ENCODE measurements around the gene APOBR. TPM values are rescaled to one million over a fixed set of nuclear protein-coding genes. Genes with fewer than 3 reads are reported as not detected.
"Not testable (repeated sequence)": the region's sequence is repeated elsewhere in the genome, so short reads cannot be mapped to it uniquely, and the experiment has no call there.

The APOBR gene, protein sequence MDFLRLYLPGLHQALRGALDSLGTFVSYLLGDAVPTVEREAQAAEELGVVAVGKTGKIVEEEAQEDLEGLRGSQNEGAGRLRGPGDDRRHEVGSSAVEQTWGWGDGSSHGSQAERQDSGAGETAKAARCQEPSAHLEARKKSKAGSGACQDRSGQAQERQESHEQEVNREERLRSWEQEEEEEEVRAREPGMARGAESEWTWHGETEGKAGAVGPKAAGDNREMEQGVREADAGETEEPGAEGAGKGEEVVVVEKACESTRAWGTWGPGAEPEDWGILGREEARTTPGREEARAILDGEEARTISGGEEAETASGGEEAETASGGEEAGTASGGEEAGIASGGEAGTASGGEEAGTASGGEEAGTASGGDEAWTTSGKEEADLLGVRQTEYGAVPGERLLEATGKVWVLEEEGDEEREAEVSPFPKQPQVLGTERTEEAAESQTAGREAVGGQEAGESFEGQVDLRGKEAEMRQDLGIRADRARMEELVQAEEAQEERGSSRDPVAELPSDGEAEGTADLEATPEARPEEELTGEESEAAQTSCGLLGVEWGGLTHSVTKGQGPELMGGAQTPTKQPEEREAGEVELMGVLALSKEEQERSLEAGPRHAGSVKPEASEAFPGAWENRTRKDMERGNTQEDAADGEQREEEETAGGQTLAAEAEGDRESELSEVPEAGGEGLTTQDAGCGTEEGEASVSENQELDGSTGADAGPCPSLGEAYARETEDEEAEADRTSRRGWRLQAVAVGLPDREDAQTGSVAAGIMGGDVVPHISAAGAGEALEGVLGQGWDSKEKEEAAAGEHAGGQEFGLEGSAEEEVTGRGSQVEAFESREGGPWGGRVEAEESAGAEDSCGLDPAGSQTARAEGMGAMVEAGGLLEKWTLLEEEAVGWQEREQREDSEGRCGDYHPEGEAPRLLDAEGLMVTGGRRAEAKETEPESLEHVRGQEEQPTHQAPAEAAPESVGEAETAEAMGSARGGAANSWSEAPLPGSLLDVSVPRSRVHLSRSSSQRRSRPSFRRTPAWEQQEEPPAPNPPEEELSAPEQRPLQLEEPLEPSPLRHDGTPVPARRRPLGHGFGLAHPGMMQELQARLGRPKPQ
- total RNA-seq, result 1 to 10 TPM in 2 of 4 donors, under 1 TPM in 2; 0.68 to 1.1 (median 1.0) TPM
- 10 to 100 TPM; 10.8 to 94.5 (median 24.0) TPM for polyA plus RNA-seq

DNA sequence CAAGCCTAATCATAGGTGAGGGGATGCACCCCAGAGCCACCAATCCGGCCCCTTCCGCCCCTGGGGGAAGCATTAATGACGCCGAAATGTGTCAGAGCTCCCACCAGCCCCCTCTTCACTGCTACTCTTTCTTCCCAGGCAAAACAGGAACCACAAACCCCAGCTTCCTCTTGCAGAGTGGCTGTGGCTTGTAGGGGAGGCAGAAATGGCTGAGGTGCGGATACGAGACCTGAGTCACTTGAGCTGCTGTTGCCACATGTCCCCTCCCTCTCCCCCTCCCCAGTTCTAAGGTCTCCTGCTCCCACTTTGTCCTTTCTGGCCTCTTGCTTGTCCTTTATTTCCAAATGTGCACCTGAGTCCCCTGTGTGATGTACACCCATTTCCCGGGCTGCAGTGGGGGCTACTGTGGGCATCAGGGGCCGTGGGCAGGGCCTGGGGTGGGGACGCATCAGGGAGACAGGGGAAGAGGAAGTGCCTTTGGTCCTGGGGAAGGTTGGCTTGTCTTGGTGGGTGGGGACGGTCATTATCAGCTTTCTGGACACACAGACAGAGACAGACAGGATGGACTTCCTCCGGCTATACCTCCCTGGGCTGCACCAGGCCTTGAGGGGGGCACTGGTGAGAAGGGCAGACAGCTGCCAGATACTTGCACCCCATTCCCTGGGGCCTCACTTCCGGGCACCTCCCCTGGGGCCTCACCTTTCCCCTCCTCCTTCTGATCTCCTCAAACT, at the start of gene APOBR:
APOBR (plus strand) TSS at position 523 of the 731 bp plus-strand sequence; CDS start at position 562, 39 bp downstream.
- Histone ChIP-seq H3K4me3 (peak within 1 kb of the TSS in 3 of 4 donors; percentile 8 to 30 (median 11)), H3K4me1 (peaks cover 0 to 18% (median 13%) of the 10 kb centered on the region in 4 donors), H3K27ac (peak within 1 kb of the TSS; percentile 40 to 92 (median 46)), H3K27me3 (no peaks in the 10 kb centered on the region), H3K9me3 (no peaks in the 10 kb centered on the region), H3K36me3 (peaks cover 0 to 7% (median 0%) of the 10 kb centered on the region in 4 donors)
- intact Hi-C loops (cut with DNase I), result no loop called here
- WGBS, 2 donors, result 20 to 25% methylated on average over 12 of the region's 12 CpGs
- TF ChIP-seq, protein P1, sequence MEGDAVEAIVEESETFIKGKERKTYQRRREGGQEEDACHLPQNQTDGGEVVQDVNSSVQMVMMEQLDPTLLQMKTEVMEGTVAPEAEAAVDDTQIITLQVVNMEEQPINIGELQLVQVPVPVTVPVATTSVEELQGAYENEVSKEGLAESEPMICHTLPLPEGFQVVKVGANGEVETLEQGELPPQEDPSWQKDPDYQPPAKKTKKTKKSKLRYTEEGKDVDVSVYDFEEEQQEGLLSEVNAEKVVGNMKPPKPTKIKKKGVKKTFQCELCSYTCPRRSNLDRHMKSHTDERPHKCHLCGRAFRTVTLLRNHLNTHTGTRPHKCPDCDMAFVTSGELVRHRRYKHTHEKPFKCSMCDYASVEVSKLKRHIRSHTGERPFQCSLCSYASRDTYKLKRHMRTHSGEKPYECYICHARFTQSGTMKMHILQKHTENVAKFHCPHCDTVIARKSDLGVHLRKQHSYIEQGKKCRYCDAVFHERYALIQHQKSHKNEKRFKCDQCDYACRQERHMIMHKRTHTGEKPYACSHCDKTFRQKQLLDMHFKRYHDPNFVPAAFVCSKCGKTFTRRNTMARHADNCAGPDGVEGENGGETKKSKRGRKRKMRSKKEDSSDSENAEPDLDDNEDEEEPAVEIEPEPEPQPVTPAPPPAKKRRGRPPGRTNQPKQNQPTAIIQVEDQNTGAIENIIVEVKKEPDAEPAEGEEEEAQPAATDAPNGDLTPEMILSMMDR (IDR thresholded peaks at IDR 0.05), result no peak
- TF ChIP-seq EP300 (IDR thresholded peaks at IDR 0.05) (no peak), POLR2A (IDR thresholded peaks at IDR 0.05) (no peak), POLR2AphosphoS5 (IDR thresholded peaks at IDR 0.05) (no peak)
- DNase-seq, result no peak

- H3K27me3 ChIP-seq; H3K36me3 ChIP-seq; H3K27ac ChIP-seq; H3K9me3 ChIP-seq; H3K4me1 ChIP-seq; intact Hi-C loops (cut with DNase I); H3K4me3 ChIP-seq; DNase-seq: not testable (repeated sequence)
- no CpG with 5 or more reads among the region's 4 CpGs for WGBS, 2 donors
These were observed 48.1 kb upstream of the APOBR start for GRCh38 chr16:28446388-28446787.

GRCh38 chr16:28447081-28447480, 47.4 kb upstream of the APOBR start:
- H3K27ac ChIP-seq; H3K9me3 ChIP-seq; DNase-seq; H3K36me3 ChIP-seq; H3K4me3 ChIP-seq; intact Hi-C loops (cut with DNase I); H3K27me3 ChIP-seq; H3K4me1 ChIP-seq: not testable (repeated sequence)
- WGBS, 2 donors, result no CpG with 5 or more reads among the region's 6 CpGs

DNA sequence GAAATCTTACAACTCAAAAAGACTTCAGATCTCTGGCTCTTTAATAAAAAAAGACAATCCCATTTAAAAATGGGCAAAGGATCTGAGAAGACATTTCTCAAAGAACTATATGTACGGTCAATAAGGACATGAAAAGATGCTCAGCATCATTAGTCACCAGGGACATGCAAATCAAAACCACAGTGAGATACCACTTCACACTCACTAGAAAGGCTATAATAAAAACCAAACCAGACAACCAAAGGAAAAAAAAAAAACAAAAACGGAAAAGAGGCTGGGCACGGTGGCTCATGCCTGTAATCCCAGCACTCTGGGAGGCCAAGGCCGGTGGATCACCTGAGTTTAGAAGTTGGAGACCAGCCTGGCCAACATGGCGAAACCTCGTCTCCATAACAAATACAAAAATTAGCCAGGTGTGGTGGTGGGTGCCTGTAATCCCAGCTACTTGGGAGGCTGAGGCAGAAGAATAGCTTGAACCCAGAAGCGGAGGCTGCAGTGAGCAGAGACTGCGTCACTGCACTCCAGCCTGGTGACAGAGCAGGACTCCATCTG, 20.7 kb upstream of the APOBR start:
- Histone ChIP-seq H3K27me3 (no peaks in the 10 kb centered on the region), H3K4me3 (no peak overlapping the region), H3K9me3 (no peaks in the 10 kb centered on the region), H3K27ac (no peak overlapping the region), H3K4me1 (no peaks in the 10 kb centered on the region), H3K36me3 (peaks cover 18 to 55% (median 26%) of the 10 kb centered on the region in 4 donors)
- WGBS, 2 donors, result 82 to 89% methylated on average over 8 of the region's 8 CpGs
- peak; percentile 13 for DNase-seq
- no peak for TF ChIP-seq EP300 (IDR thresholded peaks at IDR 0.05)
- TF ChIP-seq POLR2AphosphoS5 (IDR thresholded peaks at IDR 0.05), result no peak
- intact Hi-C loops (cut with DNase I), result no loop called here

DNA sequence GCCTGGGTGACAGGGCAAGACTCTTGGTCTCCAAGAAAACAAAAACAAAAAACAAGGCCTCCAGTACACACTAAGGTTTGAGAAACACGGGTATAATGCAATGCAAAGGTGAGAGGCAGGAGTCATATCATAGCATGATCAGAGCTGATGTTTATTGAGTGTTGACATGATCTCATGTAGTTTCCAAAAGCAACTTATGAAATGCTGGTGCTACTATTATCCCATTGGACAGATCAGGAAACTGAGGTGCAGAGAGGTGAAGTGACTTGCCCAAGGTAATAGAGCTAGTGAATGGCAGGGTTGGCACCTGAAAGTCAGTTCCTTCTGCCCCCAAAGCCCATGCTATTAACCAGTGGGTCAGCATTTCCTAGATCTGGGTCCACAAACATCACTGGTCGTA, 19.2 kb upstream of the APOBR start:
- H3K36me3 ChIP-seq, result peaks cover 18 to 70% (median 33%) of the 10 kb centered on the region in 4 donors
- H3K4me3 ChIP-seq, result no peak overlapping the region
- 91 to 92% methylated on average over 2 of the region's 2 CpGs for WGBS, 2 donors
- H3K9me3 ChIP-seq, result no peaks in the 10 kb centered on the region
- no peaks in the 10 kb centered on the region for H3K4me1 ChIP-seq
- peak; percentile 5 for DNase-seq
- H3K27ac ChIP-seq, result no peak overlapping the region
- H3K27me3 ChIP-seq, result no peaks in the 10 kb centered on the region
- intact Hi-C loops (cut with DNase I), result no loop called here
- no peak for TF ChIP-seq POLR2A (IDR thresholded peaks at IDR 0.05)
- no peak for TF ChIP-seq POLR2AphosphoS5 (IDR thresholded peaks at IDR 0.05)
- TF ChIP-seq, protein P1 (IDR thresholded peaks at IDR 0.05), result no peak
- no peak for TF ChIP-seq EP300 (IDR thresholded peaks at IDR 0.05)
